ENCODE results near the gene PAK1IP1.
"Not testable (repeated sequence)": the region's sequence is repeated elsewhere in the genome, so short reads cannot be mapped to it uniquely, and the experiment has no call there.

Gene PAK1IP1

GRCh38 chr6:10730254-10730653 lies 35.5 kb downstream of the PAK1IP1 start:
- DNase-seq (ENCODE audit: low read depth, low spot score), result no peak
- in situ Hi-C loops (cut with HindIII; ENCODE audit: low sequenced_read_pairs), result no loop called here
- no peak for TF ChIP-seq CTCF (IDR thresholded peaks at IDR 0.05; ENCODE audit: low read depth, low read length)
- H3K4me3 ChIP-seq (ENCODE audit: low read depth, low read length), result no peak overlapping the region

GRCh38 chr6:10733151-10733715 lies 38.5 kb downstream of the PAK1IP1 start:
- in situ Hi-C loops (cut with HindIII; ENCODE audit: low sequenced_read_pairs), result no loop called here
- no peak for TF ChIP-seq CTCF (IDR thresholded peaks at IDR 0.05; ENCODE audit: low read depth, low read length)
- peak; percentile 71 for DNase-seq (ENCODE audit: low read depth, low spot score)
- no peak overlapping the region for H3K4me3 ChIP-seq (ENCODE audit: low read depth, low read length)

- no peak for TF ChIP-seq CTCF (IDR thresholded peaks at IDR 0.05; ENCODE audit: low read depth, low read length)
- H3K4me3 ChIP-seq (ENCODE audit: low read depth, low read length), result no peak overlapping the region
- no peak for DNase-seq (ENCODE audit: low read depth, low spot score)
- in situ Hi-C loops (cut with HindIII; ENCODE audit: low sequenced_read_pairs), result no loop called here
These were observed 39.1 kb downstream of the PAK1IP1 start for GRCh38 chr6:10733863-10734262.

GRCh38 chr6:10736731-10737130 lies 42.0 kb downstream of the PAK1IP1 start:
- in situ Hi-C loops (cut with HindIII; ENCODE audit: low sequenced_read_pairs), result no loop called here
- H3K4me3 ChIP-seq (ENCODE audit: low read depth, low read length), result no peak overlapping the region
- DNase-seq (ENCODE audit: low read depth, low spot score), result no peak
- TF ChIP-seq CTCF (IDR thresholded peaks at IDR 0.05; ENCODE audit: low read depth, low read length), result no peak

- in situ Hi-C loops (cut with HindIII; ENCODE audit: low sequenced_read_pairs), result no loop called here
- TF ChIP-seq CTCF (IDR thresholded peaks at IDR 0.05; ENCODE audit: low read depth, low read length), result no peak
- no peak for DNase-seq (ENCODE audit: low read depth, low spot score)
- no peak overlapping the region for H3K4me3 ChIP-seq (ENCODE audit: low read depth, low read length)
These were observed 45.3 kb downstream of the PAK1IP1 start for GRCh38 chr6:10740061-10740460.

GRCh38 chr6:10741643-10742042 lies 46.9 kb downstream of the PAK1IP1 start:
- H3K4me3 ChIP-seq (ENCODE audit: low read depth, low read length); in situ Hi-C loops (cut with HindIII; ENCODE audit: low sequenced_read_pairs); DNase-seq (ENCODE audit: low read depth, low spot score): not testable (repeated sequence)

- H3K4me3 ChIP-seq (ENCODE audit: low read depth, low read length), result no peak overlapping the region
- no peak for TF ChIP-seq CTCF (IDR thresholded peaks at IDR 0.05; ENCODE audit: low read depth, low read length)
- in situ Hi-C loops (cut with HindIII; ENCODE audit: low sequenced_read_pairs), result no loop called here
These were observed 47.5 kb downstream of the PAK1IP1 start for GRCh38 chr6:10742251-10742650.

More at GRCh38 chr6:10742251-10742650, 47.5 kb downstream of the PAK1IP1 start:
- no peak for DNase-seq (ENCODE audit: low read depth, low spot score)

Measured in astrocyte of the spinal cord (primary cell).